HG02852 (cell line): ENCODE data around the gene RAB21.
"Not testable (repeated sequence)": the region's sequence is repeated elsewhere in the genome, so short reads cannot be mapped to it uniquely, and the experiment has no call there.

ENCODE experiments used
- ATAC-seq: cut with Tn5 transposase; IDR thresholded peaks from one replicate; pipeline ENCODE4 v1.9.1; 2021; ENCODE audit warnings: mild to moderate bottlenecking, moderate library complexity; ENCODE audit not compliant: unreplicated experiment

Gene RAB21

DNA sequence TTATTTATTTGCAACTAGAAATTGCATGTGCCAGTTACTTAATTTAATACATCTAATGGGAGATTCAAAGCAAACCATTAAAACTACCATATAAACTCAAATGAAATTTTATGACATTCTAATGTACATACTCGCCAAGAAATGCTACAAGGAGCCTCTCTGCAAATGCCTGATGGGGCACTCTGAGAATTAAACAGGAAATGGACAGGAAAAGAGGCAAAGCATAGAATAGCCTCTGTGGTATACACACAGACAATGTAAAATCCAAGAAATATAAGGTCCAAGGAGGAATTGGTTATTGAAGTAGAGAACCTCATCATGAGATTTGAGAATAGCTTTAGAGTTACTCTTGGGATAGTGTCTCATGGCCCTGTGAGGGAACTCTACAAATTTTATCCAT, 41.2 kb downstream of the RAB21 start:
- no peak for ATAC-seq

GRCh38 chr12:71797531-71797930, 42.9 kb downstream of the RAB21 start:
- no peak for ATAC-seq

- ATAC-seq, result no peak
Observed at GRCh38 chr12:71799106-71799505, 44.4 kb downstream of the RAB21 start.

GRCh38 chr12:71800177-71800576, 45.5 kb downstream of the RAB21 start:
- no peak for ATAC-seq

DNA sequence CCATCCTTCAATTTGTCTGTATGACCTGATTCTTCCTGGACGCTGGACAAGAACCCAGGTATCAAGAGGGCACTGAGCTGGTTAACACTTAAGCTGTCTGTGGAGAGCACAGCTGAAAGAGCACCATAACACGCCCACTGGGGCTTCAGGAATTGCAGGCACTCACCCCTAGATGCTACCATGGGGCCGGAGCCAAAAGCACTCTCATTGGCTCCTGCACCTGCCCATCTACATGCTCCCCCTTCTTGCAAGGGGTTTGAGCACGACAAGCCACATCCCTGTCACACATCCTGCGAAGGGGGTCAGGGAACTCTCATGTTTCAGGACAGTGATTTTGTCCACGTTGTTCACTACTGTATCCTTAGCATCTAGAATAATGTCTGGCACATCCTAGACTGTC, 49.8 kb downstream of the RAB21 start:
- no peak for ATAC-seq

GRCh38 chr12:71810921-71811320, 56.3 kb downstream of the RAB21 start:
- ATAC-seq, result no peak

DNA sequence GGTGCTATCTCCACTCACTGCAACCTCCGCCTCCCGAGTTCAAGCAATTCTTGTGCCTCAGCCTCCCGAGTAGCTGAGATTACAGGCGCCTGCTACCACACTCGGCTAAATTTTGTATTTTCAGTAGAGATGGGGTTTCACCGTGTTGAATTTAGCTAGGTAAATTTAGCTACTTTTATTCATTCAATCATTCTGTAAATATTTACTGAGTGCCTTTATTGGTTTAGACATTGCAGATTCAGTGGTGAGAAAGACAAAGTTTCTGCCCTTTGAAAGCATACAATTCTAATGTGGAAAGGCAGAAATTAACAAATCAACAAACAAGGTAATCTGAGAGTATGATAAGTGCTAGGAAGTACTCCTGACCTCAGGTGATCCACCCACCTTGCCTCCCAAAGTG, 60.6 kb downstream of the RAB21 start:
- ATAC-seq, result not testable (repeated sequence)

- not testable (repeated sequence) for ATAC-seq
Observed at GRCh38 chr12:71822088-71822487, 67.4 kb downstream of the RAB21 start.

- ATAC-seq, result no peak
Observed at GRCh38 chr12:71828813-71829212, 74.2 kb downstream of the RAB21 start.

GRCh38 chr12:71837356-71837755, 82.7 kb downstream of the RAB21 start:
- ATAC-seq, result no peak

DNA sequence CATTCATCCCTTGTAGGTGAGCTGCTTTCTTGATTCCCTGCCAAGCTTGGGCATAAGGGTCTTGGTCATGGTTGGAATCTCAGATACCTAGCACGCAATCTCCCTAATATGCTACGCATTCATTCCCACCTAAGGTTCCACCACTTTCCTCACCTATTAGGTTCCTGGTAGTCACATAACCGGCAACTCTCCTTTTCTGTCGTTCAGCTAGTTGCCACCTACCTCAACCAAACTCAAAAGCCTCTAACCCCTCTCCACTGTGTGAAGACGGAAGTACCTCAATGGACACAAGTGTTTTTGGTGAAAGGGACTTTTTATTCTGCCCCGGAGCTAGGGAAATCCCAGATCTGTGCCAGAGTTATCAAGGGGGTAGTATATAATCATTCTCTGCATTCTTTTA, 83.6 kb downstream of the RAB21 start:
- ATAC-seq, result no peak

DNA sequence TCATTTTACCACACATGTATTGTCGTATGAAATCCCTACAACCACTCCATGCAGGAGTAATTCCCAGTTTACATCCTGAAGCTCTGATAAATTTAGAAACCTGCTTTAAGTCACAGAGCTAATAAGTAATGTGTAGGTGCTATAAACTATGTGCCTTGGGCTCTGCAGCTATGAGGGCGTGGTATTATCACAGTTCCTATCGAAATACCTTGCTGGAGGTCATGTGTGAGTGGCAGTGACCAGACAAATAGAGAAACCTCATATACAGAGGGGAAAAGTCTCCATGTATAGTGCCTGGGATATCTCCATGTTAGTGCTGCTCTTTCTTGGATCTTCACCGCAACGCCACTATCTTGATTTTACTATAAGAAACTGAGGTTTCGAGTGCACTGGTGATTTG, 84.0 kb downstream of the RAB21 start:
- ATAC-seq, result no peak

GRCh38 chr12:71840231-71840847, 85.7 kb downstream of the RAB21 start:
- ATAC-seq, result peak; percentile 8

GRCh38 chr12:71846322-71846940, 91.8 kb downstream of the RAB21 start:
- no peak for ATAC-seq

DNA sequence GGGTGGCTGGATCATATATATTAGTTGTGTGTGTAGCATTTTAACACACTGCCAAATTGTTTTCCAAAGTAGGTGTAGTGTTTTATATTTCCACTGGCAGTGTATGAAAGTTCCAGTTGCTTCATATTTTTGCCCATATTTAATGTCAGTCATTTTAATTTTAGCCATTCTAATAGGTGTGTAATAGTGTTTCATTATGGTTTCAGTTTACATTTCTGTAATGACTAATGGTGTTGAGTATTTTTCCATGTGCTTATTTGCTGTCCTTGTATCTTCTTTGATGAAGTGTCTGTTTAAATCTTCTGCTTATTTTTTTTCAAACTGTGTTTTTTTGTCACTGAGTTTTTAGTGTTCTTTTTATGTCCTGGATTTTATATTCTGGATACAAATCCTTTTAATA, 93.5 kb downstream of the RAB21 start:
- ATAC-seq, result no peak

GRCh38 chr12:71849109-71849851, 94.6 kb downstream of the RAB21 start:
- no peak for ATAC-seq
